ENCODE results near the gene HCRT.

Gene HCRT

GRCh38 chr17:42136654-42137051, 48.6 kb downstream of the HCRT start:
- no peak for DNase-seq

- DNase-seq = no peak
These were observed 49.3 kb downstream of the HCRT start for GRCh38 chr17:42135664-42136653.

- DNase-seq = no peak
These were observed 50.1 kb downstream of the HCRT start for GRCh38 chr17:42135151-42135550.
